GM06990 (cell line): Measurements from ENCODE around the gene LYRM2.

Source experiments
- DNase-seq: peaks from one replicate; pipeline ENCODE4 v3.0.0-alpha.2; 2011; ENCODE audit not compliant: insufficient read length; ENCODE audit errors: extremely low read depth
- H3K27me3 ChIP-seq: replicated peaks from 2 replicates; pipeline ENCODE4 v1.6.0; 2011; ENCODE audit warnings: low read length; ENCODE audit not compliant: control insufficient read depth, insufficient read depth
- H3K36me3 ChIP-seq: 2 replicates; pipeline ENCODE4 v1.5.1; 2011; ENCODE audit warnings: low read length; ENCODE audit not compliant: control insufficient read depth, insufficient read depth
- H3K4me3 ChIP-seq: replicated peaks from 2 replicates; pipeline ENCODE4 v1.5.1; 2011; ENCODE audit warnings: low read depth, mild to moderate bottlenecking, control low read depth, low read length
- TF ChIP-seq, protein P1 (sequence below): IDR thresholded peaks from 2 replicates; pipeline ENCODE4 v1.5.1; 2011; ENCODE audit warnings: low read length, control low read depth, mild to moderate bottlenecking, inconsistent platforms; ENCODE audit not compliant: insufficient read depth, poor library complexity, severe bottlenecking

Gene LYRM2

DNA sequence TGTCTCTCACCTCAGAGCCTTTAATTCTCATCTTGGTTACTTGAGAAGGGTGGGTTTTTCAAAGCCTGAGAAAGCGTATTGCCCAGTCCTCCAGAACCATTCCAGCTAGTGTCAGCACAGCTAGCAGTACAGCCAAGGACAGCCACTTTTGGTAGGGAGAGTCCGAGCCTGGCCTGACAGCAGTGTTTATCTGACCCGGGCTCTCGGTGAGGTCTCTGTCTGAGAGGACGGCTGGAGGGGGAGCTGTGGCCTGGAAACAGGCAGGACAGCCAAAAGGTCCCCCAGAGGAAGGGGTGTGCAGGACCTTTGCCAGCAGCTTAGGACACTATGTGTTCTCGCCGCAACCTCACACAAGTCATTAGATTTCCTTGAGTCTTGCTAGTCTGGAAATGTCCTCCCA, 38.8 kb downstream of the LYRM2 start:
- no peak for DNase-seq
- H3K4me3 ChIP-seq, result no peak overlapping the region
- TF ChIP-seq, protein P1, sequence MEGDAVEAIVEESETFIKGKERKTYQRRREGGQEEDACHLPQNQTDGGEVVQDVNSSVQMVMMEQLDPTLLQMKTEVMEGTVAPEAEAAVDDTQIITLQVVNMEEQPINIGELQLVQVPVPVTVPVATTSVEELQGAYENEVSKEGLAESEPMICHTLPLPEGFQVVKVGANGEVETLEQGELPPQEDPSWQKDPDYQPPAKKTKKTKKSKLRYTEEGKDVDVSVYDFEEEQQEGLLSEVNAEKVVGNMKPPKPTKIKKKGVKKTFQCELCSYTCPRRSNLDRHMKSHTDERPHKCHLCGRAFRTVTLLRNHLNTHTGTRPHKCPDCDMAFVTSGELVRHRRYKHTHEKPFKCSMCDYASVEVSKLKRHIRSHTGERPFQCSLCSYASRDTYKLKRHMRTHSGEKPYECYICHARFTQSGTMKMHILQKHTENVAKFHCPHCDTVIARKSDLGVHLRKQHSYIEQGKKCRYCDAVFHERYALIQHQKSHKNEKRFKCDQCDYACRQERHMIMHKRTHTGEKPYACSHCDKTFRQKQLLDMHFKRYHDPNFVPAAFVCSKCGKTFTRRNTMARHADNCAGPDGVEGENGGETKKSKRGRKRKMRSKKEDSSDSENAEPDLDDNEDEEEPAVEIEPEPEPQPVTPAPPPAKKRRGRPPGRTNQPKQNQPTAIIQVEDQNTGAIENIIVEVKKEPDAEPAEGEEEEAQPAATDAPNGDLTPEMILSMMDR, result no peak
- H3K36me3 ChIP-seq, result no peaks in the 10 kb centered on the region
- H3K27me3 ChIP-seq, result no peaks in the 10 kb centered on the region

DNA sequence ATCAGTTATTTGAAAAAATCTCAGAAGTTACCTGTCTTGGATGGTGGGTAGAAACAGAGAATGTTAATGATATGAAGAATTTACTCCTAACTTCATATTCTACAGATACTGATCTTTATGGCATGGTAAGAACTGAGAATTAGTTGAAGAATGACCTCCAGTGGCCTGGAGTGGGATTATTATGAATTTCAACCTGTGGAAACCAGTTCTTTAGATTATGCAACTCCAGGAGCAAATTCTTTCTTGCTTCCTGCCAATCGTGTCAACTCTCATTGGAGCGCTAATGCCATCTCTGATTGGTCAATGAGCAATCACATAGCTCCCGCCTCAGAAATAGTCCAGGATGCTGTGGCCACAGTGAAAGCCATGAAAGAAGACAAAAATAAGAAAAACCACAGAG, 40.6 kb downstream of the LYRM2 start:
- Histone ChIP-seq H3K27me3 (no peaks in the 10 kb centered on the region), H3K36me3 (no peaks in the 10 kb centered on the region), H3K4me3 (no peak overlapping the region)
- DNase-seq, result no peak
- TF ChIP-seq, protein P1, result peak; percentile 28

DNA sequence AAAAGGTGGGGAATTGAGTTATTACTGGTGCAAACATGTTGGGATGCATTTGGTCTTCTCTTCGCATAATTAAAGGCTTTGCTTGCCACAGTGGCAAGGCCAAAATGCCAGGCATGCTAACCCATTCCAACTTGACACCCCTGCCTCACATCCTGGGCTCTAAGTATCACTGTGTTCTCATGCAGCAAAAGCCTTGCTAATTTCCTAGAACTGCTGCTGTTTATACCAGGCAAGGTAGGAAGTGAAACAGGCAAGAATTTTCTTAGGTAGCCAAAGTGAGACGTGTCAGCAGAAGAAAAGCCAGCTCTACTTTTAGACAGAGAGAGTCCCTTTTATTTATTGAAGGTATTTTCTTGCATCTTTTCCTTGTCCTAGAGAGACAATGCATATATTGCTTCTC, 41.2 kb downstream of the LYRM2 start:
- Histone ChIP-seq H3K36me3 (no peaks in the 10 kb centered on the region), H3K27me3 (no peaks in the 10 kb centered on the region), H3K4me3 (no peak overlapping the region)
- no peak for DNase-seq
- TF ChIP-seq, protein P1, result no peak

DNA sequence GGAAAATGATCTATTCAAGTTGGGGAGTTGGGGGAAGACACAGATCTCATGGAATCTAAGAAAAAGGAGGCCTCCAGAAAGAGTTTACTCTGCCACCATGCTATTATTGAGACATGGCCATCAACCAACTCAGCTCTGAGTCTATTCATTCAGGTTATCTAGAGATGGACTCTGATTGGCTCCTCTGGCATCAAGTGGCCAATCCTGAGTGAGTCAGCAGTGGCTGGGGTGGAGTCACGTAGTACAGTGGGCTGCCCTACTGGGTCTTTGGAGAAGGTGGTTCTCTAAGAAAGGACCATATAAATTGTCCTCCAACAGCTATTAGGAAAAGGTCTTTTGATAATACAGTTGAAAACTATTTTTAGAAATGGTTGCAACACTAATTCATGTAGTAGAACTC, 42.1 kb downstream of the LYRM2 start:
- TF ChIP-seq, protein P1, result no peak
- H3K27me3 ChIP-seq, result no peaks in the 10 kb centered on the region
- no peaks in the 10 kb centered on the region for H3K36me3 ChIP-seq
- DNase-seq, result no peak
- H3K4me3 ChIP-seq, result no peak overlapping the region

DNA sequence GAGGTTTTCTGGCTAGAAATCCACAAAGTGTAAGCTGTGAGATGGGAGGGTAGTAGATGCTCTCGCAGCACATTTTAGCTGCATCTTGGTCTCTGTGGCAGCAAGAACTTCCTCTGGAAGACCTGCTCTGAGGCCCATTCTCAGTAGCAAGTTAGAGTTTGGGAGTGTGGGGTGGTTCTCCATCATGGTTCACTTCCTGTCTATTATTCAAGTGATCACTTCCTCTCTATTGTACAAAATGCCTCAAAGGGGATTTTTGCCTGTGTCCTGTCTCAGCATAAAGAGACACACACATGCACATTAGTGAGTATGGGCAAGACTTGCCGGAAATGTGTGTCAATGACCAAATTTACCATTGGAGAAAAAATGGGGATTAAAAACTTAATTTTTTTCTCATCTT, 42.5 kb downstream of the LYRM2 start:
- H3K4me3 ChIP-seq, result no peak overlapping the region
- TF ChIP-seq, protein P1, result no peak
- no peaks in the 10 kb centered on the region for H3K36me3 ChIP-seq
- no peaks in the 10 kb centered on the region for H3K27me3 ChIP-seq
- peak; percentile 47 for DNase-seq

DNA sequence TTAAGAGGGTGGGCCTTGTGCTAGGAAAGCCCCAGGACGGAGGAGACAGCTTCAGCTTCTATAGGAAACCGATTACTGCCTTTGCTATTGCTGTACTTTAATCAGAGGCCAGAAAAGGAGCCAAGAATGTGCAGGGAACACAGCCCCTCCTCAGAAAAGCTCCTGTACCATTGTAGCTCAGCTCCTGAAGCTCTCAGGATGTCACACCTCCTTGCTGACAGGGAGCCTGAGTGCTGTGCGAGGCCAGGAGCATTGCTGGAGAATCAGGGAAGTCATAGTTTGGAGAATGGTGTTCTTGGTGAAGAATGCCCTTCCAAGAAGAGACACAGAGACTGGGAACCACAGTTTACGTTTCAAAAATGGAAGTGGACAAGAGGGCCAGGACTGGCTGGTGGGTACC, 46.8 kb downstream of the LYRM2 start:
- no peaks in the 10 kb centered on the region for H3K27me3 ChIP-seq
- no peak overlapping the region for H3K4me3 ChIP-seq
- H3K36me3 ChIP-seq, result no peaks in the 10 kb centered on the region
- DNase-seq, result no peak
- TF ChIP-seq, protein P1, result no peak
